D341Med (cell line): Measurements from ENCODE around the gene PRMT7.

Experiments
- DNase-seq: peaks from one replicate; pipeline ENCODE4 v3.0.0; 2012; ENCODE audit warnings: low spot score

Gene PRMT7

GRCh38 chr16:68396481-68396880, 85.7 kb downstream of the PRMT7 start:
- DNase-seq = peak; percentile 61

DNA sequence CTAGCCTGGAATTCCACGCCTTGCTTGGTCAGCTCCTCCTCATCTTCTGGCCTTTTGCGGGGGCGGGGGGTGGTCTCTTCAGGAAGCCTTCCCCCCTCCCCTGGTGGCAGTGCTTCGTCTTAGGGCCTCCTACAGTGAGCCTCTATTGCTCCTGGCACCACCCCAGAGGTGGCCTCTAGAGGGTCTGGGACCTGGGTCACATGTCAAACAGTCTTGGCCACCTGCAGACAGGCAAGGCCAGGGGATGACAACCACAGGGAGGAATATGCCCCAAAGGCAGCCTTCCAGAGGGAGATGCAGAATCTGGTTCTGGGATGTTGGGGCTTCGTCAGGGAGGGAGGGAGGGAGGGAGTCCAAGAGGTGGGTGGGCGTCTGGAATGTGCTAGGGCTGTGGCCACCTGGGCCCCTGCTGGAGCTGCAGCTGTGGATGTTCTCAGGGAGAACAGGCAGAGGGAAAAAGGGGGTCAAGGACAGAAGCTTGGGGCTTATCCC, 86.9 kb downstream of the PRMT7 start:
- DNase-seq = no peak

DNA sequence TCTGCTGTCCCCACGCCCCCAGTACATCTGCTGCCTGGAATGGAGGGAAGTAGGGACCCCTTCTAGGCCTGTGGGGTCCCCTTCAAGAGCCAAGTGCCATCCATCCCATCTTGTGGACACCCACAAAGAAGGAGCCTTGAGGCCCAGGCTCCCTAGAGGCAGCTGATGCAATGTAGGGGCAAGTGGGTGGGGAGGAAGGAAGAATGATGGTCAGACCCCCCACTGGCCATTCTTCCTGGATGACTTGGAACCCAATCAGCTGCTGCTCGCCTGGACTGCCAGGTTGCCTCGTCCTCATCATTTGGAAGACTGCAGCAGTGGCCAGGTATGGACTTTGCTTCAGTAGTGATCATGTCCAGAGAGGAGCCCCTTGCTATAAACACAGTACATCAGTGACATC, 88.6 kb downstream of the PRMT7 start:
- no peak for DNase-seq

GRCh38 chr16:68400083-68400923, 89.5 kb downstream of the PRMT7 start:
- no peak for DNase-seq

- DNase-seq = no peak
Measured at GRCh38 chr16:68400924-68401460, 90.2 kb downstream of the PRMT7 start.

DNA sequence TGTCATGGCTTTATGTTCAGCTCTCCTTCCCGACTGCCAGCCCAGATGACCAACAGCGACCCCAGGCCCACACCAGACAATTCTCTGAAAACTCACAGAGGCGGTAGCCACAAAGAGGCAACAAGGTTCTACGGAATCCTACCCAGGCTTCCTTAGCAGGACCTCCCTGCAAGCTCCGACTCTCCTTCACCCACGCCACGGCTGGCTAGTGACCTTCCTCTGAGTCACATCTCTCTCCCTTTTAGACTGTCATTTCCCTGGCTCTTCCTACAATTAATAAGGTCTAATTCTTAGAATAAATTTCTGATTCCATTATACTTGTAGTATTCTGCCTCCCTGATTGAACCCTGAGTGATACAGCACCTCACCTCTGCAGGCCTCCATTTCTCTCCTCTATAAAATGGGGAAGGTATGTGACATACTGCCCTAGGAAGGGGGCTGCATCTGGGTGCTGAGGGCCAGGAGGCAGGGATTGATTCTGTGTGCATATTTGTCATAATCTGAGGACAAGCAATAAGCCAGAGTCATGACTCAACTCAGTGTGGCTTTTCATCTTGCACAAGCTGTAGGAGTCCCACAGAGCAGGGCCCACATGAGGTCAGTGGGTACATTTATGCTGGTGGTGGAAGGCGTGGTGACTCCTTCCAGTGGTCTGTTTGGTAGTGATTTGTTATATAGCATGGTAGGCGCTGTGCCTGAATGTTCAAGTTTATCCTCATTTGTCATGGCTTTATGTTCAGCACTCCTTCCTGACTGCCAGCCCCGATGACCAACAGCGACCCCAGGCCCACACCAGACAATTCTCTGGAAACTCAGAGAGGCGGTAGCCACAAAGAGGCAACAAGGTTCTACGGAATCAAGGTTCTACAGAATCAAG, 91.3 kb downstream of the PRMT7 start:
- no peak for DNase-seq

GRCh38 chr16:68402748-68403040, 91.9 kb downstream of the PRMT7 start:
- no peak for DNase-seq

- DNase-seq = no peak
Measured at GRCh38 chr16:68403177-68403576, 92.4 kb downstream of the PRMT7 start.

DNA sequence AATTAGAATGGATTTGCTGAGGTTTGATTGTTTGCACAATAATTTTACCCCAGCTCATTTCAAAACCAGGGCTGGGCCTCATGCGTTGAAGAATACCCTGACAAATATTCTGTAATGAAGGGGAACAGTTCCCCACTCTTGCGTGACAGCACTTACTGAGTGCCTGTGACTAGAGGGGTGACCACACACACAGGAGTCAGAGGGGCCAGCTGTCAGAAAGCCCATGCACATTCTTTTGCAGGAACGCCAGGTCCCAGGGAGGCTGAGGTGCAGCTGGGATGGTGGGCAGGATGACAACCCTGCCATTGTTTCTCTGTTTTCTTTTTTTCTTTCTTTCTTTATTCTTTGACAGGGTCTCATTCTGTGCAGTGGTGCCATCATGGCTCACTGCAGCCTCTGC, 92.9 kb downstream of the PRMT7 start:
- DNase-seq = no peak

DNA sequence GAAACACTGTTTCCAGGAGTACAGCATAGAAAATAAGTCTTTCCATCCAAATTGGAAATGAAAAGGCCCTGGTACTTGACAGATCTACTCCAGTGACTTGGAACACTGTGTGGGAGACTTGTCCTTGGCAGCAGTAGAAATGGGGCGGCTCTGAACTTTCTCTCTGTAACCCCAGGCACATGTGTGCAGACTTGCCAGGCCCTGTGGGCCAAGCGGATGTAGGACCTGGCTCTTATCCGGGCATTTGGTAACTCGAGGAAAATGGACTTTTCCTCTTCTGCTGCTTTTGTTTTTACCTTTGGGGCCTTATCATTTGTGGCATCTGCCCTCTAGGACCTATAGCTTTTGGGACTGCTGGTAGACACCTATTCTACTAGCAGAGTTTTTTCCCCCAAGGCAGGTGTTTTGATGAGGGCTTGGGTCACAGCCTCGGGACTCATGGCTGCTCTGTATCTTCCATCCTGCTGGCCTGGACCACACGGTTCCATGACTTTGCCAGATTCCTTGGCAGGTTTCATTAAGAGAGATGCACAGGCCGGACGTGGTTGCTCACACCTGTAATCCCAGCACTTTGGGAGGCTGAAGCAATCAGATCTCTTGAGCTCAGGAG, 94.0 kb downstream of the PRMT7 start:
- DNase-seq = no peak

DNA sequence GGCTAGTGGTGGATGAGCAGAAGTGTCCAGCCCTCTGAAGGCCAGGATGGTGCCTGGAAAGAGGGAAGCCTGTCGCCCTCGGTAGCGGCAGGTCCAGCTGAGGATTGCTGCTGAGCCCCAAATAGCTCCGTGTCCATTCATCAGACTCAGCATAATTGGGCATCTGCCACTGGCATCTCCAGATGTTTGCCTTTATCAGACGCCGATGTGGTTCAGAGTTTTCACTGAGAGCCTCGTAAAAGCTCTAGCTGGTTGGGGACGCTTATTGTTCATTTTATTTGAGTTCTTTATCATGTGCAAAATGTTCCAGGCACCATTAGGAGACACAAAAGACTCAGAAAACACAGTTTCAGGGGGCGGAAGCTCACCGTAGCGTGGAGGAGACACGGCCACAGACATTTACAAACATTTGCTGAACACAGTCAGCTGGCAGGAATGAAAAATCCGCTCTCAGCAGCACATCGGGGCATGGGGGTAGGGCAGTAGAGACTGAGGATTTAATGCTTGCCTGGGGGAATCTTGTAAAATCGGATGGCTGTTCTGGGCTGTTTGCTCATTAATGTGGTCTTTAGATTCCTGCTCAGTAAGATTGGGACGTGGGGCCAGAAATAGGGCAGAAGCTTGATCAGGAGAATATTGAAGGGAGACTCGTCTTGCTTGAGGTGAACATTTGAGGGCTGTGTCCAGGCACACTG, 95.8 kb downstream of the PRMT7 start:
- no peak for DNase-seq
